ENCODE data around the gene MYO6.

DNA sequence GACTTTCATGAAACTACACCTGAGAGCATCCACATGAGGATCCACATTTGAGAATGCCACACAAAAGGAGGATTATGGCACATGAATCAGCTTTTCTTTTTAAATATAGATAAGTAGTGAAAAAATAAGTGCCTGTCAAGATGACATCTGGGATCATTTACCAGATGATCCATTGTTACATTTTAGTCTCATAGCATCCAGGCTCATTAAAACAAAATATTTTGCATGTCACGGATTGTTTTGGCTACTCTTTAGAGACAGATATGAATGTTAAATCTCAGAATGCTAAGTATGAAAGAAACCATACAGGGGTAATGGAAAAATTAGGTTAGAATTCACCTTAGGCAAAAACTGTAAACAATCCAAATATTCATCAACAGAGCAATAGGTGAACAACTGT lies 66.7 kb downstream of the MYO6 start:
- TF ChIP-seq TOX (CRISPR knock-in tag; IDR thresholded peaks at IDR 0.05; ENCODE audit: borderline replicate concordance) (no peak), SNAI2 (CRISPR knock-in tag; IDR thresholded peaks at IDR 0.05) (no peak), GLIS3 (CRISPR knock-in tag; IDR thresholded peaks at IDR 0.05) (no peak), ZNF70 (CRISPR knock-in tag; IDR thresholded peaks at IDR 0.05) (no peak), ARNTL (CRISPR knock-in tag; IDR thresholded peaks at IDR 0.05; ENCODE audit: borderline replicate concordance, low read depth) (no peak)
- TF ChIP-seq, protein P1, sequence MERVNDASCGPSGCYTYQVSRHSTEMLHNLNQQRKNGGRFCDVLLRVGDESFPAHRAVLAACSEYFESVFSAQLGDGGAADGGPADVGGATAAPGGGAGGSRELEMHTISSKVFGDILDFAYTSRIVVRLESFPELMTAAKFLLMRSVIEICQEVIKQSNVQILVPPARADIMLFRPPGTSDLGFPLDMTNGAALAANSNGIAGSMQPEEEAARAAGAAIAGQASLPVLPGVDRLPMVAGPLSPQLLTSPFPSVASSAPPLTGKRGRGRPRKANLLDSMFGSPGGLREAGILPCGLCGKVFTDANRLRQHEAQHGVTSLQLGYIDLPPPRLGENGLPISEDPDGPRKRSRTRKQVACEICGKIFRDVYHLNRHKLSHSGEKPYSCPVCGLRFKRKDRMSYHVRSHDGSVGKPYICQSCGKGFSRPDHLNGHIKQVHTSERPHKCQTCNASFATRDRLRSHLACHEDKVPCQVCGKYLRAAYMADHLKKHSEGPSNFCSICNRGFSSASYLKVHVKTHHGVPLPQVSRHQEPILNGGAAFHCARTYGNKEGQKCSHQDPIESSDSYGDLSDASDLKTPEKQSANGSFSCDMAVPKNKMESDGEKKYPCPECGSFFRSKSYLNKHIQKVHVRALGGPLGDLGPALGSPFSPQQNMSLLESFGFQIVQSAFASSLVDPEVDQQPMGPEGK (CRISPR knock-in tag; IDR thresholded peaks at IDR 0.05; ENCODE audit: borderline replicate concordance): no peak
- TF ChIP-seq, protein P2, sequence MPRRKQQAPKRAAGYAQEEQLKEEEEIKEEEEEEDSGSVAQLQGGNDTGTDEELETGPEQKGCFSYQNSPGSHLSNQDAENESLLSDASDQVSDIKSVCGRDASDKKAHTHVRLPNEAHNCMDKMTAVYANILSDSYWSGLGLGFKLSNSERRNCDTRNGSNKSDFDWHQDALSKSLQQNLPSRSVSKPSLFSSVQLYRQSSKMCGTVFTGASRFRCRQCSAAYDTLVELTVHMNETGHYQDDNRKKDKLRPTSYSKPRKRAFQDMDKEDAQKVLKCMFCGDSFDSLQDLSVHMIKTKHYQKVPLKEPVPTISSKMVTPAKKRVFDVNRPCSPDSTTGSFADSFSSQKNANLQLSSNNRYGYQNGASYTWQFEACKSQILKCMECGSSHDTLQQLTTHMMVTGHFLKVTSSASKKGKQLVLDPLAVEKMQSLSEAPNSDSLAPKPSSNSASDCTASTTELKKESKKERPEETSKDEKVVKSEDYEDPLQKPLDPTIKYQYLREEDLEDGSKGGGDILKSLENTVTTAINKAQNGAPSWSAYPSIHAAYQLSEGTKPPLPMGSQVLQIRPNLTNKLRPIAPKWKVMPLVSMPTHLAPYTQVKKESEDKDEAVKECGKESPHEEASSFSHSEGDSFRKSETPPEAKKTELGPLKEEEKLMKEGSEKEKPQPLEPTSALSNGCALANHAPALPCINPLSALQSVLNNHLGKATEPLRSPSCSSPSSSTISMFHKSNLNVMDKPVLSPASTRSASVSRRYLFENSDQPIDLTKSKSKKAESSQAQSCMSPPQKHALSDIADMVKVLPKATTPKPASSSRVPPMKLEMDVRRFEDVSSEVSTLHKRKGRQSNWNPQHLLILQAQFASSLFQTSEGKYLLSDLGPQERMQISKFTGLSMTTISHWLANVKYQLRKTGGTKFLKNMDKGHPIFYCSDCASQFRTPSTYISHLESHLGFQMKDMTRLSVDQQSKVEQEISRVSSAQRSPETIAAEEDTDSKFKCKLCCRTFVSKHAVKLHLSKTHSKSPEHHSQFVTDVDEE (CRISPR knock-in tag; IDR thresholded peaks at IDR 0.05): no peak
